ENCODE measurements around the gene LSM12.

The LSM12 gene

GRCh38 chr17:44004077-44004760 is 62.3 kb downstream of the LSM12 start, which contains the start of gene NAGS:
NAGS (plus strand) TSS chr17:44004622; CDS start chr17:44004664, 42 bp downstream.
- TF ChIP-seq, protein P1, sequence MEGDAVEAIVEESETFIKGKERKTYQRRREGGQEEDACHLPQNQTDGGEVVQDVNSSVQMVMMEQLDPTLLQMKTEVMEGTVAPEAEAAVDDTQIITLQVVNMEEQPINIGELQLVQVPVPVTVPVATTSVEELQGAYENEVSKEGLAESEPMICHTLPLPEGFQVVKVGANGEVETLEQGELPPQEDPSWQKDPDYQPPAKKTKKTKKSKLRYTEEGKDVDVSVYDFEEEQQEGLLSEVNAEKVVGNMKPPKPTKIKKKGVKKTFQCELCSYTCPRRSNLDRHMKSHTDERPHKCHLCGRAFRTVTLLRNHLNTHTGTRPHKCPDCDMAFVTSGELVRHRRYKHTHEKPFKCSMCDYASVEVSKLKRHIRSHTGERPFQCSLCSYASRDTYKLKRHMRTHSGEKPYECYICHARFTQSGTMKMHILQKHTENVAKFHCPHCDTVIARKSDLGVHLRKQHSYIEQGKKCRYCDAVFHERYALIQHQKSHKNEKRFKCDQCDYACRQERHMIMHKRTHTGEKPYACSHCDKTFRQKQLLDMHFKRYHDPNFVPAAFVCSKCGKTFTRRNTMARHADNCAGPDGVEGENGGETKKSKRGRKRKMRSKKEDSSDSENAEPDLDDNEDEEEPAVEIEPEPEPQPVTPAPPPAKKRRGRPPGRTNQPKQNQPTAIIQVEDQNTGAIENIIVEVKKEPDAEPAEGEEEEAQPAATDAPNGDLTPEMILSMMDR (IDR thresholded peaks at IDR 0.05; ENCODE audit: insufficient read depth, low read length, poor library complexity, severe bottlenecking), result no peak
- H3K36me3 ChIP-seq (ENCODE audit: control insufficient read depth, insufficient read depth, low read length), result peaks cover 1% of the 10 kb centered on the region; the same call in 1 of the 2 replicates
- no peak within 1 kb of the TSS for H3K4me3 ChIP-seq (replicated peaks; ENCODE audit: low read depth, low read length)
- H3K27me3 ChIP-seq (replicated peaks; ENCODE audit: control insufficient read depth, insufficient read depth, low read length), result peaks cover 3% of the 10 kb centered on the region
- no peak for DNase-seq (ENCODE audit: extremely low read depth, insufficient read length)

DNA sequence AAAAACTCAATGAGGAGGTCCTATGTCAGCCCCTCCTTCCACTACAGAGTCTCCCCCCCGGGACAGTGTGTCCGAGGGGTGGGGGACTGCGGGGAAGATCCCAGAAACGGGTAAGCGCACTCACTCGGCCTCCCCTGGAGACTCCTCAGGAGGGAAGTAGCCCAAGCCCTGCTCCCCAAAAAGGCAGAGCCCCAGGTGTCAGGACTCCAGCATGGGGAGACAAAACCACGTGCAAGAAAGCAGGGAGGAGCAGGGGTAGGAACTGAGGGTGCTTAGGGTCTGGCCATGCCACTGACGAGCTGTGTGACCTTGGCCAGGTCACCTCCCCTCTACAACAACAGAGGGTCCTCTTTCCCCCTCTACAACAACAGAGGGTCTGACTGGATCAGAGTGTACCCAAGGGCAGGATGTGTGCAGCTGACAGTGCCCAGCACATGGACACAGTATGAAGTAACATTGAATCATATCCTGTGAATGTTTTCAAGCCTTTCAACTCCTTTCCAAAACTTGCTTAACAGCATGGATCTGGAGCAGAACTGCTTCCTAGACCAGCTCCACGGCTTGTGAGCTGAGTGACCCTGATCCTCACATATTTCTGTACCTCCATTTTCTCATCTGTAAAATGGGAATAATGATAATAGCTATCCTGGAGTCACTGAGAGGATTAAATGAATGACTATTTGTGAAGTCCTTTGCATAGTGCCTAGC is 64.2 kb downstream of the LSM12 start:
- TF ChIP-seq, protein P1 (IDR thresholded peaks at IDR 0.05; ENCODE audit: insufficient read depth, low read length, poor library complexity, severe bottlenecking), result no peak
- Histone ChIP-seq H3K27me3 (replicated peaks; ENCODE audit: control insufficient read depth, insufficient read depth, low read length) (peaks cover 3% of the 10 kb centered on the region), H3K36me3 (ENCODE audit: control insufficient read depth, insufficient read depth, low read length) (no peaks in the 10 kb centered on the region), H3K4me3 (replicated peaks; ENCODE audit: low read depth, low read length) (no peak overlapping the region)
- DNase-seq (ENCODE audit: extremely low read depth, insufficient read length), result no peak

- Histone ChIP-seq H3K4me3 (replicated peaks; ENCODE audit: low read depth, low read length) (no peak overlapping the region), H3K27me3 (replicated peaks; ENCODE audit: control insufficient read depth, insufficient read depth, low read length) (peaks cover 3% of the 10 kb centered on the region), H3K36me3 (ENCODE audit: control insufficient read depth, insufficient read depth, low read length) (no peaks in the 10 kb centered on the region)
- no peak for DNase-seq (ENCODE audit: extremely low read depth, insufficient read length)
- TF ChIP-seq, protein P1 (IDR thresholded peaks at IDR 0.05; ENCODE audit: insufficient read depth, low read length, poor library complexity, severe bottlenecking), result no peak
Measured at GRCh38 chr17:44001461-44001920, 65.0 kb downstream of the LSM12 start.

DNA sequence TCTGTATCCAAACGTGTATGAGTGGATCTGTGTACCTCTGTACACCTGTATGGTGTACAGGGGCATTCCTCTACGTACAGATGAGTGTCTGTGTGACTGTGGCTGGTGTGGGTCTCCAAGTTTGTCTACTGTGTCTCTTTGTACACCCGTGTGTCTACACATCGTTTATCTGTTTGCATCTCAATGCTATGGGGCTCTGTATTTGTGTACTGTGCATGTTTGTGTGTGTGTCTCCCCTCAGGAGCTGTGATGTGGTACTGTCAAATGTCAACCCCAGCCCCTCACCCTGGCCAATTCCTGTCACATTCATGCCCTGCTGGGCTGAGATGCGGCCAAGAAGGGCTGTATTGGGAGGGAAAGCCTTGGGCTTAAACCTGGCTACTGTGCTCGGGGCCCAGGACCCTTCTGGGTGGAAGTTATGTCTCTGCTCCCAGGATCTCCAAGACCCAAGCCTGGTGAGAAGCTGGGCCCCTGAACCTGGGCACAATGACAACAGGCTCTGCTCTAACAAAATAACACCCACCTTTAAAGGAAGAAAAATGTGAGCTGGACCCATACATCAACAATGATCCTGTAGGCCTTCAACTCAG is 65.5 kb downstream of the LSM12 start:
- Histone ChIP-seq H3K27me3 (replicated peaks; ENCODE audit: control insufficient read depth, insufficient read depth, low read length) (peaks cover 4% of the 10 kb centered on the region), H3K36me3 (ENCODE audit: control insufficient read depth, insufficient read depth, low read length) (no peaks in the 10 kb centered on the region), H3K4me3 (replicated peaks; ENCODE audit: low read depth, low read length) (no peak overlapping the region)
- no peak for DNase-seq (ENCODE audit: extremely low read depth, insufficient read length)
- TF ChIP-seq, protein P1 (IDR thresholded peaks at IDR 0.05; ENCODE audit: insufficient read depth, low read length, poor library complexity, severe bottlenecking), result no peak

- TF ChIP-seq, protein P1 (IDR thresholded peaks at IDR 0.05; ENCODE audit: insufficient read depth, low read length, poor library complexity, severe bottlenecking), result no peak
- no peak for DNase-seq (ENCODE audit: extremely low read depth, insufficient read length)
- Histone ChIP-seq H3K27me3 (replicated peaks; ENCODE audit: control insufficient read depth, insufficient read depth, low read length) (peaks cover 4% of the 10 kb centered on the region), H3K36me3 (ENCODE audit: control insufficient read depth, insufficient read depth, low read length) (no peaks in the 10 kb centered on the region), H3K4me3 (replicated peaks; ENCODE audit: low read depth, low read length) (no peak overlapping the region)
Measured at GRCh38 chr17:44000141-44000860, 66.2 kb downstream of the LSM12 start.

Data from GM06990 (cell line).